MCF 10A (cell line): ENCODE results near the gene FAM222A. TPM values are rescaled to one million over a fixed set of nuclear protein-coding genes. Genes with fewer than 3 reads are reported as not detected.

ENCODE experiments used
- BruUV-seq: library from RNA; stranded (reverse); fragments of 400-500 nt; replicated peaks from 2 replicates; lab custom pipeline; 2021; lab: Mats Ljungman, UMichigan
- CTCF ChIA-PET: fragments of 300-600 bp; sonication (Branson Sonifier 250); formaldehyde crosslinking; extraction: SDS; loops from one replicate; lab custom pipeline; 2021; ENCODE audit warnings: antibody characterized with exemption, inconsistent platforms; lab: Yijun Ruan, JAX
- POLR2A ChIA-PET: fragments of 300-600, 350-650 bp; sonication (Branson Sonifier 250); formaldehyde crosslinking; extraction: SDS; loops from one replicate; lab custom pipeline; 2020; ENCODE audit warnings: antibody characterized with exemption, inconsistent platforms; lab: Yijun Ruan, JAX
- DNase-seq: peaks from one replicate; pipeline ENCODE4 v3.0.0-alpha.2; 2018; ENCODE audit not compliant: unreplicated experiment
- H3K27ac Mint-ChIP-seq: one replicate; pipeline ENCODE4 v1.8.0; 2022; ENCODE audit warnings: mild to moderate bottlenecking, low read depth, mixed read lengths; ENCODE audit not compliant: unreplicated experiment
- H3K27me3 Mint-ChIP-seq: one replicate; pipeline ENCODE4 v1.8.0; 2022; ENCODE audit warnings: mixed read lengths; ENCODE audit not compliant: insufficient read depth, unreplicated experiment
- H3K36me3 Mint-ChIP-seq: one replicate; pipeline ENCODE4 v1.8.0; 2022; ENCODE audit warnings: mild to moderate bottlenecking, moderate library complexity, mixed read lengths; ENCODE audit not compliant: insufficient read depth, unreplicated experiment
- H3K4me1 Mint-ChIP-seq: one replicate; pipeline ENCODE4 v1.8.0; 2022; ENCODE audit warnings: mixed read lengths; ENCODE audit not compliant: insufficient read depth, unreplicated experiment
- H3K4me3 Mint-ChIP-seq: one replicate; pipeline ENCODE4 v1.8.0; 2022; ENCODE audit warnings: mild to moderate bottlenecking, moderate library complexity, mixed read lengths; ENCODE audit not compliant: unreplicated experiment
- H3K9me3 Mint-ChIP-seq: one replicate; pipeline ENCODE4 v1.8.0; 2022; ENCODE audit warnings: mixed read lengths; ENCODE audit not compliant: unreplicated experiment
- CTCF ChIP-seq: fragments of 200-600 bp; IDR thresholded peaks from one replicate; pipeline ENCODE4 v1.8.0; 2022; ENCODE audit warnings: antibody characterized with exemption, mild to moderate bottlenecking; ENCODE audit not compliant: unreplicated experiment
- intact Hi-C: fragments of 100-400 bp; cut with micrococcal nuclease; formaldehyde crosslinking; loops from 2 replicates; pipeline ENCODE4 v1.14.1; 2022
- total RNA-seq: library from RNA; stranded (reverse); gene quantifications from 2 replicates; pipeline ENCODE4 v1.2.3, GENCODE V29; 2022

Gene FAM222A
- total RNA-seq, 1 experiment from 2014 or later = 0.19 TPM

DNA sequence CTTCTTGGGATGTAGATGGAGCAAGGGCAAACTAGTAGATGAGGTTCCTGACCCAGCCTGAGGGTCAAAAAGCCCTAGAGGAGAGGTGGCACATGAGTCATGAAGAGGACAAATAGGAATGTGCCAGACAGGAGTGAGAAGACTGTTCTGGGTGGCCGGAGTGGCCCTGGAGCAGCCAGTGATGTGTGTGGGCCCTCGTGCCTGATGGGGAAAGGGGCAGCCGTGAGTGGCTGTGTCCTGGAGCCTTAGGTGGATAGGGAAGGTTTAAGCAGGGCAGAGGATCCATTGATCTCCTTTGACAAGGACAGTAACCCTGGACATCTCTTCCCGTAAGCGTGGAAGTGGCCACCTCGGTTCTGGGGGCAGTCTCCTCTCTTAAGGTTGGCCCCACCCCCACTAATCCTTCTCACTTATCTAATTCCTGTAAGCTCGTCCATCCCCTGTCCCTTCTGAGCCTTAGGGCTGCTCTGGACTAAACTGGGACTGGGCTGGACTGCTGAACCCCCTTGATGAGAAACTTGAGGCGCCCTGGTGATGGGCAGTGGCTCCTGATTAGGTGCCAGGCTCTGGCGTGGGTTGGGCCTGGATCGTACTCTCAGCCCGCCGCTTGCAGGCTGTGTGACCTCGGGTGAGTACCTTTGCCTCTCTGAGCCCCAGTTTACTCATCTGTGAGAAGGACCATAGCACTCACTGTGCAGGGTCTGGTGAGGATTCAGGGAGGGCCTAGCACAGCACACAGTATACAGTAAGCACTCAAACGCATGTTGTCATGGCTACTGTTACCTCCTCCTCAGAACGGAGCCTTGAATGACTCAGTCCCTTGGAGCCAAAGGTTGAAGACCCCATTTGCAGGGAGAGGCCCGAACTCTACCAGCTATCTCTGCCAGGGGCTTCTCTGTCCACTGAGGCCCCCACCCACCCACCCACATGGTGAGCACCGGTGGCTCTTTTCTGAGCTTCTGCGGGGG lies 4.0 kb downstream of the FAM222A start:
- Mint-ChIP-seq H3K27me3 (no peaks in the 10 kb centered on the region), H3K36me3 (no peaks in the 10 kb centered on the region), H3K4me3 (no peak overlapping the region), H3K27ac (no peak overlapping the region), H3K9me3 (no peaks in the 10 kb centered on the region), H3K4me1 (no peaks in the 10 kb centered on the region)
- no TSS peak for BruUV-seq
- intact Hi-C loops = no loop called here
- POLR2A ChIA-PET = no interaction called here
- CTCF ChIA-PET = interaction anchor here (0.6 to 1.7 kb wide), 3 partner anchors 120 to 128 kb away, joined by 3 to 9 read pairs (median 4); no protein-coding TSS in a partner anchor
- TF ChIP-seq CTCF = no peak
- DNase-seq = no peak

DNA sequence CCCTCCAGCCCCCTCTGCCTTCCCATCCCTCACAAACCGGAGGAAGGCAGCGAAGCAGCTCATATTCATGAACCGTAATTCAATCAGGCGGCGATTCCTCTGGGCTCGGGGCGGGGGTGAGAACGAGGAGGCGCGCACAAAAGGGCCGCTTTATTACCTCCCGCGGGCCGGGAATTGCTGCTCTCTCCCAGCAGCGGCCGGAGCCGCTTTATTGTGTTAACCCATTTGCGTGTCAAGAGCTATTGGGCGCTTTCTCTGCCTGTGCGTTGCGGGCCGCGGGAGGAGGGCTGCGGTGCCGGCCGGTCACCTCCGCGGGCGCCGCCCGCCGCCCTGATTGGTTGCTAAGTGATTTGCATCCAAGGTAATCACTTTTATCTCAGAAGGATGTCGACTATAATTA lies 4.8 kb downstream of the FAM222A start:
- no peak for TF ChIP-seq CTCF
- no peak overlapping the region for H3K4me3 Mint-ChIP-seq
- BruUV-seq = no TSS peak

GRCh38 chr12:109719123-109720022 lies 5.7 kb downstream of the FAM222A start:
- ChIA-PET POLR2A (interaction anchor here (0.6 to 1.2 kb wide), 4 partner anchors 10 to 23 kb away, joined by 4 read pairs; no protein-coding TSS in a partner anchor), CTCF (interaction anchor here (0.6 kb wide), 2 partner anchors 66 to 545 kb away, joined by 3 read pairs; no protein-coding TSS in a partner anchor)
- Mint-ChIP-seq H3K4me1 (no peaks in the 10 kb centered on the region), H3K9me3 (no peaks in the 10 kb centered on the region), H3K4me3 (no peak overlapping the region), H3K27me3 (no peaks in the 10 kb centered on the region), H3K27ac (no peak overlapping the region), H3K36me3 (no peaks in the 10 kb centered on the region)
- intact Hi-C loops = no loop called here
- peak; percentile 7 for TF ChIP-seq CTCF
- no TSS peak for BruUV-seq
- DNase-seq = peak; percentile 16

More for the DNA sequence above, 4.8 kb downstream of the FAM222A start:
- H3K36me3 Mint-ChIP-seq = no peaks in the 10 kb centered on the region
- ChIA-PET POLR2A (interaction anchor here (0.6 kb wide), 1 partner anchor 17 kb away, joined by 4 read pairs; no protein-coding TSS in a partner anchor), CTCF (interaction anchor here (0.6 kb wide), 1 partner anchor 544 kb away, joined by 3 read pairs; no protein-coding TSS in a partner anchor)
- no peak overlapping the region for H3K27ac Mint-ChIP-seq
- no peak for DNase-seq
- intact Hi-C loops = no loop called here
- no peaks in the 10 kb centered on the region for H3K9me3 Mint-ChIP-seq
- H3K4me1 Mint-ChIP-seq = no peaks in the 10 kb centered on the region
- no peaks in the 10 kb centered on the region for H3K27me3 Mint-ChIP-seq
